OCI-LY7 (cell line): Measurements from ENCODE around the gene SPON1. TPM values are rescaled to one million over a fixed set of nuclear protein-coding genes. Genes with fewer than 3 reads are reported as not detected.

Experiments used
- BruUV-seq: library from RNA; stranded (reverse); fragments of 400-500 nt; replicated peaks from 2 replicates; lab custom pipeline; 2021; lab: Mats Ljungman, UMichigan
- CTCF ChIA-PET: fragments of 300-600 bp; sonication (Branson Sonifier 250); formaldehyde crosslinking; loops from one replicate; lab custom pipeline; 2022; ENCODE audit warnings: antibody characterized with exemption; ENCODE audit not compliant: unreplicated experiment; lab: Charles Lee
- POLR2A ChIA-PET: fragments of 300-600 bp; sonication (Branson Sonifier 250); formaldehyde crosslinking; loops from one replicate; lab custom pipeline; 2022; ENCODE audit warnings: antibody characterized with exemption; lab: Charles Lee
- DNase-seq: peaks from one replicate; pipeline ENCODE4 v3.0.0-alpha.2; 2015; ENCODE audit warnings: low spot score
- H2AFZ ChIP-seq: fragments of 200-600 bp; sonication (generic), shearing (Covaris generic); 2 replicates; pipeline ENCODE4 v1.6.1; 2014; ENCODE audit warnings: mild to moderate bottlenecking, antibody characterized with exemption, low read length, moderate library complexity
- H3K27ac ChIP-seq: fragments of 200-600 bp; sonication (generic); 2 replicates; pipeline ENCODE4 v1.5.1; 2014; ENCODE audit warnings: mixed run types, low read depth, mild to moderate bottlenecking, moderate library complexity, low read length, inconsistent platforms; ENCODE audit not compliant: poor library complexity, severe bottlenecking
- H3K36me3 ChIP-seq: fragments of 200-600 bp; sonication (generic); 2 replicates; pipeline ENCODE4 v1.6.1; 2014; ENCODE audit warnings: mild to moderate bottlenecking, antibody characterized with exemption, low read length, moderate library complexity, mixed read lengths; ENCODE audit not compliant: insufficient read depth
- H3K4me1 ChIP-seq: fragments of 200-600 bp; sonication (generic); 2 replicates; pipeline ENCODE4 v1.5.1; 2014; ENCODE audit warnings: mild to moderate bottlenecking, low read length; ENCODE audit not compliant: insufficient read depth, poor library complexity, severe bottlenecking
- H3K4me2 ChIP-seq: fragments of 200-600 bp; sonication (generic); 2 replicates; pipeline ENCODE4 v1.6.1; 2014; ENCODE audit warnings: mild to moderate bottlenecking, low read length
- H3K4me3 ChIP-seq: fragments of 200-600 bp; sonication (generic); 2 replicates; pipeline ENCODE4 v1.5.1; 2014; ENCODE audit warnings: mild to moderate bottlenecking, low read depth, low read length; ENCODE audit not compliant: poor library complexity, severe bottlenecking
- H3K79me2 ChIP-seq: fragments of 200-600 bp; sonication (generic); 2 replicates; pipeline ENCODE4 v1.6.1; 2016; ENCODE audit warnings: low read depth, mild to moderate bottlenecking, low read length, moderate library complexity, mixed read lengths; ENCODE audit not compliant: insufficient read depth
- H3K9me2 ChIP-seq: fragments of 200-600 bp; sonication (generic); 2 replicates; pipeline ENCODE4 v1.6.1; 2016; ENCODE audit warnings: mild to moderate bottlenecking, low read length, mixed read lengths; ENCODE audit not compliant: insufficient read depth
- H3K9me3 ChIP-seq: fragments of 200-600 bp; sonication (generic); 2 replicates; pipeline ENCODE4 v1.6.1; 2014; ENCODE audit warnings: mild to moderate bottlenecking, mixed run types, low read length, mixed read lengths
- H4K20me1 ChIP-seq: fragments of 200-600 bp; sonication (generic); 2 replicates; pipeline ENCODE4 v1.6.1; 2014; ENCODE audit warnings: mild to moderate bottlenecking, antibody characterized with exemption, low read length, moderate library complexity, mixed read lengths; ENCODE audit not compliant: insufficient read depth
- EZH2phosphoT487 ChIP-seq: fragments of 200-600 bp; sonication (generic); IDR thresholded peaks from 2 replicates; pipeline ENCODE4 v1.6.1; 2018; ENCODE audit warnings: low read depth, borderline replicate concordance, mild to moderate bottlenecking, mixed run types, antibody characterized with exemption, low read length, moderate library complexity, mixed read lengths
- intact Hi-C: fragments of 100-400 bp; cut with micrococcal nuclease; formaldehyde crosslinking; loops from one replicate; pipeline ENCODE4 v1.10.0; 2022; ENCODE audit not compliant: unreplicated experiment
- total RNA-seq, 2 experiments: library from RNA; depleted of rRNA in 1 of 2; stranded (reverse); fragments of >200 nt in 1 of 2; shearing (Covaris generic) in 1 of 2; gene quantifications; 2 replicates each; pipeline ENCODE4 v1.2.3, GENCODE V29; 2014 to 2022
- TF ChIP-seq, protein P1 (sequence below): fragments of 200-600 bp; sonication (generic); conservative IDR thresholded peaks from 2 replicates; pipeline ENCODE4 v1.5.1; 2014; ENCODE audit warnings: mild to moderate bottlenecking, antibody characterized with exemption, low read length, moderate library complexity, mixed read lengths

Gene SPON1
- total RNA-seq, 2 experiments from 2014 or later, result 0.38 TPM; not detected in 1

DNA sequence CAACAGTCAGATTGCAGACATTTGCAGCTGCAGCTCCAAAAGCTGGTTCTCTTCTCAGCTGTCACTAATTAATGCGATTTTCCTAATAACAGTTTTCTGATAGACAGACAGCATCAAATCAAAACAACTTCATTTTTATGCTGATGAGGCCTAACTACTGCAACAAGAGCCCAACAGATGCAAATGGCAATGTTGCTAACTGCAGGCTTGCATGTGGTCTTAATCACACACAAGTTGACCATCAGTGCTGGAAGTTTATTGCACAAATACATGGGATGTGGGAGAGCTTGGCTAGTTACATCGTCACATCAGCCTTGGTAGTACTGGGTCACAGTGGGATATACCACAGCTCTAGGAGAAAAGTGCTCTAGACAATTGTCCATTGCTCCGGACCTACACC is 99.2 kb downstream of the SPON1 start:
- no TSS peak for BruUV-seq
- Histone ChIP-seq H3K27ac (no peak overlapping the region), H3K79me2 (no peaks in the 10 kb centered on the region), H3K4me1 (no peaks in the 10 kb centered on the region), H3K4me3 (no peak overlapping the region), H3K4me2 (no peak overlapping the region), H2AFZ (no peak overlapping the region), H4K20me1 (no peaks in the 10 kb centered on the region), H3K36me3 (no peaks in the 10 kb centered on the region), H3K9me3 (no peaks in the 10 kb centered on the region), H3K9me2 (no peaks in the 10 kb centered on the region)
- no peak for TF ChIP-seq EZH2phosphoT487
- no peak for DNase-seq
- intact Hi-C loops, result no loop called here
- ChIA-PET POLR2A (interaction anchor here (0.7 to 0.8 kb wide), 2 partner anchors 18 to 778 kb away, joined by 3 to 4 read pairs; no protein-coding TSS in a partner anchor), CTCF (no interaction called here)

DNA sequence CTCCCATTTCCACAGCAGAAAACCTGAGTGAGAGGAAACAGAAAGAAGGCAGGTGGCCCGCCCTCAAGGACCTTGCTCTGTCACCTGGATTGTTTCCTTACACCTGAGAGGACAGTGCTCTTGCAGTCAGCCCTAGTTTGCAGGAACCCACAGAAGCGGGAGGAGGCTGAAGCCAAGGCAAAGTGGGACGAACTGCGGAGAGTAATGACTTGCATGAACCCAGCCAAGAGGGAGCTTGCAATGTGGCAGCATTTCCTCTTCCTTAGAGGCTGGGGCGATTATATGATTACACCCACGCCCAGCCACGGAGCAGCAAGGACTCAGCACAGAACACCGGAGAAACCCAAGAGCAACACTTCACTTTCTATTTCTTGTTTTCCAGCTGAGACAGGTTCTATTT is 102.6 kb downstream of the SPON1 start:
- no peak for TF ChIP-seq EZH2phosphoT487
- TF ChIP-seq, protein P1, sequence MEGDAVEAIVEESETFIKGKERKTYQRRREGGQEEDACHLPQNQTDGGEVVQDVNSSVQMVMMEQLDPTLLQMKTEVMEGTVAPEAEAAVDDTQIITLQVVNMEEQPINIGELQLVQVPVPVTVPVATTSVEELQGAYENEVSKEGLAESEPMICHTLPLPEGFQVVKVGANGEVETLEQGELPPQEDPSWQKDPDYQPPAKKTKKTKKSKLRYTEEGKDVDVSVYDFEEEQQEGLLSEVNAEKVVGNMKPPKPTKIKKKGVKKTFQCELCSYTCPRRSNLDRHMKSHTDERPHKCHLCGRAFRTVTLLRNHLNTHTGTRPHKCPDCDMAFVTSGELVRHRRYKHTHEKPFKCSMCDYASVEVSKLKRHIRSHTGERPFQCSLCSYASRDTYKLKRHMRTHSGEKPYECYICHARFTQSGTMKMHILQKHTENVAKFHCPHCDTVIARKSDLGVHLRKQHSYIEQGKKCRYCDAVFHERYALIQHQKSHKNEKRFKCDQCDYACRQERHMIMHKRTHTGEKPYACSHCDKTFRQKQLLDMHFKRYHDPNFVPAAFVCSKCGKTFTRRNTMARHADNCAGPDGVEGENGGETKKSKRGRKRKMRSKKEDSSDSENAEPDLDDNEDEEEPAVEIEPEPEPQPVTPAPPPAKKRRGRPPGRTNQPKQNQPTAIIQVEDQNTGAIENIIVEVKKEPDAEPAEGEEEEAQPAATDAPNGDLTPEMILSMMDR, result no peak
- intact Hi-C loops, result no loop called here
- H3K4me1 ChIP-seq, result no peaks in the 10 kb centered on the region
- no peaks in the 10 kb centered on the region for H3K36me3 ChIP-seq
- H3K4me3 ChIP-seq, result no peak overlapping the region
- H3K9me2 ChIP-seq, result no peaks in the 10 kb centered on the region
- H4K20me1 ChIP-seq, result no peaks in the 10 kb centered on the region
- no peaks in the 10 kb centered on the region for H3K79me2 ChIP-seq
- H3K9me3 ChIP-seq, result no peaks in the 10 kb centered on the region
- BruUV-seq, result no TSS peak
- ChIA-PET CTCF (no interaction called here), POLR2A (no interaction called here)
- H2AFZ ChIP-seq, result no peak overlapping the region
- H3K27ac ChIP-seq, result no peak overlapping the region
- DNase-seq, result no peak
- H3K4me2 ChIP-seq, result no peak overlapping the region

DNA sequence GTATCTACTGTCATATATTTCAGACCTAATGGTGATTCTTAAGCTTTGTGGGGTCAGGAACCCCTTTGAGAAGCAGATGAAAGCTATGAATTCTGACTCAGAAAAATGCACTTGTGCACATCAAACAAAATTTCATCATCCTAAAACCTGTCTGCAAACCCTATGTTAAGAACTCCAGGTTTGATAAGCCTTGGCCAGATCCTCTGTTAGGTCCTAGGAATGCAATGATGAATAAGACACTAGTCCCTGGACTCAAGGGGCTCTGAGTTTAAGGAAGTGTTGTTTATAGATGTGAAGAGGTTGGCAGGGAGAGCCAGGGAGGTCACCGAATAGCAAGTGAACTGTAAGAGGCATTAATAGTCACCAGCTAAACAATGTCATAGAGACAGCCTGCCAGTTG is 103.2 kb downstream of the SPON1 start:
- Histone ChIP-seq H3K27ac (no peak overlapping the region), H3K4me1 (no peaks in the 10 kb centered on the region)
- intact Hi-C loops, result no loop called here

More for the DNA sequence above, 103.2 kb downstream of the SPON1 start:
- Histone ChIP-seq H2AFZ (no peak overlapping the region), H3K9me3 (no peaks in the 10 kb centered on the region), H3K79me2 (no peaks in the 10 kb centered on the region), H4K20me1 (no peaks in the 10 kb centered on the region), H3K9me2 (no peaks in the 10 kb centered on the region), H3K4me3 (no peak overlapping the region), H3K4me2 (no peak overlapping the region), H3K36me3 (no peaks in the 10 kb centered on the region)
- BruUV-seq, result no TSS peak
- TF ChIP-seq EZH2phosphoT487, result no peak
- TF ChIP-seq, protein P1, result no peak
- CTCF ChIA-PET, result no interaction called here
- POLR2A ChIA-PET, result no interaction called here
- no peak for DNase-seq
